ENCODE data around the gene SPINK8. TPM values are rescaled to one million over a fixed set of nuclear protein-coding genes. Genes with fewer than 3 reads are reported as not detected.

Gene SPINK8
- polyA plus RNA-seq, 3 donors = not detected

GRCh38 chr3:48347500-48347899 is 14.0 kb upstream of the SPINK8 start:
- intact Hi-C loops (cut with micrococcal nuclease) = no loop called here
- H3K79me2 ChIP-seq (ENCODE audit: insufficient read depth, low read length) = no peaks in the 10 kb centered on the region
- WGBS (ENCODE audit: insufficient coverage) = 100% methylated on average over 1 of the region's 3 CpGs

GRCh38 chr3:48345946-48346572 is 12.6 kb upstream of the SPINK8 start:
- Histone ChIP-seq H3K27ac (ENCODE audit: low read depth in 1 of 2, low read length in 2 of 2) (no peak overlapping the region), H3K4me3 (replicated peaks in 1 of 3; ENCODE audit: low read depth in 2 of 3, low read length in 3 of 3) (no peak overlapping the region), H4K20me1 (ENCODE audit: insufficient read depth, low read length) (no peaks in the 10 kb centered on the region), H3K4me2 (replicated peaks; ENCODE audit: extremely low read depth, low read length, poor library complexity, severe bottlenecking) (no peak overlapping the region), H3K9ac (ENCODE audit: insufficient read depth, low read length, poor library complexity, severe bottlenecking) (no peak overlapping the region), H3K9me3 (replicated peaks in 1 of 2; ENCODE audit: control insufficient read depth in 1 of 2, insufficient read depth in 1 of 2, low read length in 2 of 2) (no peaks in the 10 kb centered on the region), H3K4me1 (ENCODE audit: control insufficient read depth in 1 of 2, insufficient read depth in 2 of 2, low read length in 2 of 2) (no peaks in the 10 kb centered on the region), H3K27me3 (ENCODE audit: control insufficient read depth in 2 of 2, insufficient read depth in 2 of 2, low read length in 2 of 2) (no peaks in the 10 kb centered on the region), H3K79me2 (ENCODE audit: insufficient read depth, low read length) (no peaks in the 10 kb centered on the region), H3K36me3 (replicated peaks in 1 of 2; ENCODE audit: control insufficient read depth in 1 of 2, insufficient read depth in 2 of 2, low read length in 2 of 2) (no peaks in the 10 kb centered on the region), H2AFZ (ENCODE audit: insufficient read depth, low read depth, low read length, poor library complexity, severe bottlenecking) (no peak overlapping the region)
- WGBS (ENCODE audit: insufficient coverage) = 100% methylated on average over 1 of the region's 2 CpGs
- DNase-seq = no peak
- no peaks in the 10 kb centered on the region for H3K9me3 Mint-ChIP-seq
- H3K27ac Mint-ChIP-seq = no peak overlapping the region
- intact Hi-C loops (cut with micrococcal nuclease) = no loop called here
- H3K4me3 Mint-ChIP-seq = no peak overlapping the region
- no peaks in the 10 kb centered on the region for H3K36me3 Mint-ChIP-seq
- TF ChIP-seq CTCF (IDR thresholded peaks at IDR 0.05) = no peak
- H3K27me3 Mint-ChIP-seq (ENCODE audit: low read depth in 3 of 3) = no peaks in the 10 kb centered on the region
- H3K4me1 Mint-ChIP-seq = peaks cover 11% of the 10 kb centered on the region

More at GRCh38 chr3:48347500-48347899, 14.0 kb upstream of the SPINK8 start:
- no peak for DNase-seq
- Mint-ChIP-seq H3K27me3 (ENCODE audit: low read depth in 3 of 3) (no peaks in the 10 kb centered on the region), H3K27ac (no peak overlapping the region), H3K9me3 (no peaks in the 10 kb centered on the region), H3K4me3 (no peak overlapping the region), H3K36me3 (no peaks in the 10 kb centered on the region), H3K4me1 (peaks cover 6% of the 10 kb centered on the region)
- Histone ChIP-seq H2AFZ (ENCODE audit: insufficient read depth, low read depth, low read length, poor library complexity, severe bottlenecking) (no peak overlapping the region), H3K9ac (ENCODE audit: insufficient read depth, low read length, poor library complexity, severe bottlenecking) (no peak overlapping the region), H3K36me3 (replicated peaks in 1 of 2; ENCODE audit: control insufficient read depth in 1 of 2, insufficient read depth in 2 of 2, low read length in 2 of 2) (no peaks in the 10 kb centered on the region), H3K9me3 (replicated peaks in 1 of 2; ENCODE audit: control insufficient read depth in 1 of 2, insufficient read depth in 1 of 2, low read length in 2 of 2) (no peaks in the 10 kb centered on the region), H3K4me1 (ENCODE audit: control insufficient read depth in 1 of 2, insufficient read depth in 2 of 2, low read length in 2 of 2) (no peaks in the 10 kb centered on the region), H4K20me1 (ENCODE audit: insufficient read depth, low read length) (no peaks in the 10 kb centered on the region), H3K4me2 (replicated peaks; ENCODE audit: extremely low read depth, low read length, poor library complexity, severe bottlenecking) (no peak overlapping the region), H3K27me3 (ENCODE audit: control insufficient read depth in 2 of 2, insufficient read depth in 2 of 2, low read length in 2 of 2) (no peaks in the 10 kb centered on the region), H3K27ac (ENCODE audit: low read depth in 1 of 2, low read length in 2 of 2) (no peak overlapping the region), H3K4me3 (replicated peaks in 1 of 3; ENCODE audit: low read depth in 2 of 3, low read length in 3 of 3) (no peak overlapping the region)
- TF ChIP-seq CTCF (IDR thresholded peaks at IDR 0.05) = no peak
